ENCODE results near the gene RO60.
"Not testable (repeated sequence)": the region's sequence is repeated elsewhere in the genome, so short reads cannot be mapped to it uniquely, and the experiment has no call there.

RO60 gene

DNA sequence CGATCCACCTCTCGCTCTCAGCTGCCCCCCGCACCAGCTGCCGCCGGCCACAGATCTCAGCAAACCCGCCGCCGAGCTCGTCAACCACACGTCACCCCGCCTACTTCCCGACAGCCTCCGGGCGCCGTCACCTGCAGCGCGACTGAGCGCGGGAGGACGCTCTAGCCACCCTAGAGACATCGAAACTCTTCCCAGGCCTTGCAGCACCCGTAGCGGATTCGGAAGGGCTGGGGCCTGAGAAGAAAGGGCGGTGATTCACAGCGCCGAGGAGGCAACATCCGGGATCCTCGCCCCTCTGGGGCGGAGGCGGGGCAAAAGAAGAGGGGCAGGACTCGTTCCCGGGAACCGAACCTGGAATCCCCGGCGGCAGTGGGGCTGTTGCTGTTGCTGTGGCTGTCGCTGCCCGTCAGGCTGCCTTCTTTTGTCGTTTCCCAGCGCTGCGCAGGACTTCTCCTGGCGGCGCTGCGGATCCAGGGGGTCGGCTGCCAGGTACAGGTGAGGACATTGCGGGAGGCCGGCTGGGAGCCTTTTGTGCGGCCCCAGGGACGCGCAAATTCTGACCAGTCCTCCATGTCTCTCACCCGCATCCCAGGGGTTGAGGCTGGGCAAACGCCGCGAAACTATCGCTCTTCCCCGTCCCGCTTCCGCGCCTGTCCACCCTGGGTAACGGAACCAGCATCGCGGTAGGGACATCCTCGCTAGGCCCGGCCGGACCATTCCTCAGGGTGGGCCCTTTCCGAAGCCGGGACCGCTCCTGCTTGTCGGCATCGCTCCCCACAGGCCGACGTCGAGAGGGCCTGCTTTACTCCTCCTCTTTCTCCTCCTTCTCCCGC, at the start of gene RO60, which contains the start of gene UCHL5:
Gene RO60 (plus strand): TSS at position 331 of the 833 bp plus-strand sequence. CDS start 9,443 bp downstream, outside the sequence.
Gene UCHL5 (minus strand): TSS at position 79 of the 833 bp plus-strand sequence. CDS start 100 bp downstream, outside the sequence.
- peak; percentile 48 to 90 for DNase-seq

DNA sequence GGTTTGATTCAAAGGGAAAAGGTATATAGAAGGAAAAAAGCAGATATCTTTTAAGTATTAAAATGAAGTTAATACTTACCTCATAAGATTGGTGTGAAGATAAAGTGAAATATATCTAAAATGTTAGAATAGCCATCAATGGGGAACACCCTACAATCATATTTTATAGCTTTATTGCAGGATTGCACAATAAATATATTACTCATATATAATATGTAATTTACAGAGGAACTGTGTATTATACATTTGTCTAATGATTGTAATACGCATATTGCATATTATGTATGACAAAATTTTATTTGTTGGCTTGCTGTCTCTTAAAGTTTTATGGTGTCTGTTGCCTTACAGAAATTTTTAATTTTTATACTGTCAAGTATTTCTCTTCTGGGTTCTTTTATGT, 48.0 kb upstream of the RO60 start:
- DNase-seq, result no peak

DNA sequence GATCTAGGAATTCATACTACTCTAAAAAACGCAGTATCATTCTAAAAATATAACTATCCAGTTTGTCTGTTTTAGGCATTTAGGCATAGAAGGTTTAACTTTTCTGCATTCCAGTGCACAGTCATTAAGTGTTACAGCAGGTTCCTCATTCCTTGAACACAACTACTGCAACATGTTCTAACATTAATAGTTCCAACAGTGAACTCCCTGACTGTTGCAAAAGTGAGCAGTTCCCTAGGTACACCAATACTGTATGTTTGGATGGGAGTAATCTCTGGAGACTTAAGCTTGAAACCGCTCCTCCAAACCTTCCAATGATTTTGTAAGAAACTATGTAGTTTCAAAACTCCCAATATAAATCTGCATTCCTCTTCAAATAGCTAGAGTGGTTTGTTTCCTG, 46.4 kb upstream of the RO60 start:
- no peak for DNase-seq

DNA sequence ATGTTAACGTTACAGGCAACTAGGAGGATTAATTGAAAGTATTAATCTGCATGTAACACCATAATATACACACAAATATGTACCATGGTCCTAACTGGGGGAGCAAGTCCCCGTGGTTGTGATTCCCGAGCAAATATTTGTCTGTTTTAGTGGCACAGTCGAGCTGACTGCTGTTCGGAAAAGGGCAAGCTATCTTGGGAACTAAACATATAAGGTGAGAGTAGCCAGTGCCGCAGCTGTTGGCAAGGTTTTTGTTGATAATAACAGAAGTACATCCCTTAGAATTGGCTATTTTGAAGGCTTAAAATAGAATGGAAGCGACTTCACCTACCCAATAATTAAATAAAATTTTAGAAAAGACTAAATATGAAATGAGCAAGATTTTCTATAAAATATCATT, 45.7 kb upstream of the RO60 start:
- no peak for DNase-seq

DNA sequence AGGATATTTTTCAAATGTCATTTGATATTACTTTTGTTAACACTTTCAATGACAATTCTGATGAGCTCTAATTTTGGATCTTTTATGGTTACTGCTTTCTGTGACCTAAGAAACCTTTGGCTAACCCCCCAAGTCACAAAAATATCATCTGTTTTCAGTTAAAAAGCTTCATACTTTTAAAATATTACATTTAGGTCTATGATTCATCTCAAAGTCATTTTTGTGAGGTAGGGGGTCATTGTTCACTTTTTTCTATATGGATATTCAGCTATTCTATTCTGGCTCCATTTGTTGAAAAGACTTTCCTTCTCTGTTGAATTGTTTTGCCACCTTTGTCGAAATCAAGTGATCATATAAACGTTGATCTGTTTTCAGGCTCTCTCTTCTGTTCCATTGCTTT, 45.0 kb upstream of the RO60 start:
- no peak for DNase-seq

DNA sequence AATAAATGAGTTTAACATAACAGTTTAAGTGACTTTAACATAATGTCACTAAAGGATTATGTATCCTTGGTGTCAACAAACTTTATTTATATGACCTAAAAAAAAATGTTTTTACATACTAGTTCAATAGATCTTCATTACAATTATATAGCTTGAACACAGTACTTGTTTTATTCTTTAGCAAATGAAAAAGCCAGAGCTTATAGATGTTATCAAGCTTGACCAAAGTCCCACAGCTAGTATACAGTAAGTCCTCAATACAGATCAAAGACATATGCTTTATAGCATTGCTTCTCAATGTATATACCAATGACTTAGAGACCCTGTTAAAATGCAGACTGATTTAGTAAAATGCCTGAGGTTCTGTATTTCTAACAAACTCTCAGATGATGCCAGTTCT, 42.6 kb upstream of the RO60 start:
- no peak for DNase-seq

DNA sequence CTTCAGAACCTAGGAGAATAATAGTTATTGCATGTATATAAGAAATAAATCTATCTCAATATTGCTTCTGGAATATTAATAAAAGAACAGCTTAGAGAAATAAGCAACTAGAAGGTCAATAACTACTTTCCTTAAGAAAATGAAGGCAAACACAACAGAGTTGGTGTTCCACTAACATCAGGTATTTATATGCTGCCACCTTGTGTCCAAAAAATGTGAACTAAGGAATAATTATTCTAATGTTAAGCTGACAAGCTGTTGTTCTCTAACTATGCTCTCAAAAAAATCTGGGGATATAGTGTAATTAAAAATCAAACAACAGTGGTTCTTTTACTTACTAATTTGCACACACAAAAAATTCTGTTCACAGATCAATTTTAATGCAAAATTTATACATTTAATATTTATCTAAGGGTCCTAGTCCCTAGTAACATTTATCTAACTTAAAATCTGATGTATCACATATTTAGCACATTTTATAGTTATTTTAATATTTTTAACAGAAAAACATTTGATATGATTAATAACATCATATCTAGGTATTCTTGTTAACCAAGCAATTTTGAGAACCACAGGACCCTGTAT, 39.9 kb upstream of the RO60 start:
- DNase-seq, result no peak

DNA sequence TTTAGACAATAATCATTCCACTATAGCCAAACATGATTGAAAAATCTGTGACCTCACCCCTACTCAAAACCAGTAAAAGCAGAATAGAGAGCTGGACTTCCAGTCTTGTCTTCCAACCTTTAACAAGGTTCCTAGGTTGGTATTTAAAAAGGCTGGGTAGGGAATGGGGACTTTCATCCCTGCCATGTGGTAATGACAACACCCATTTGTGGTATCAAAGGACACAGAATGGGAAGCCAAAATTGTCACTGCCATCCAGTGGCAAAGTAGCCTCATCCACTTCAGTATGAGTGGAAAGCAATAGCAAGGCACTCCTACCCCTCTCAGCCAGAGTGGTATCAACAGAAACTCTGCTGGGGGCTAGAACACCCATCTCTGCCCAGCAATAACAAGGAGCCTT, 34.2 kb upstream of the RO60 start:
- DNase-seq, result no peak

DNA sequence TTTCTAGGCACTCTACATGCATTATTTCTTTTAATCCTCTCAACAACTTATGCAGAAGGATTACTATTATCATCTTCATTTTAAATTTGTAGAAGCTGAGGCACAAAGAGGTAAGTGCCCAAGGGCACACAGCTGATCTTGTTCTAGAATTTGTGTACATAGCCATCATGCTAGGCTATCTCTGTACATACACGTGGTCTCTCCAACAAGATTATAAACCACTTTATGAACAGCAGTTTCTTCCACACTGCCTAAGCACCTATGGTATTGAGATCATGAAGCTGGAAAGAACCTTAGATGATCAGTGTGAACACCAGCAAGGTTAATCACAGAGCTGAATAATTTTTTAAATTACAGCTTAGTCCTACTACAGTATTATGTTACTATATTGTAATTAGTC, 29.1 kb upstream of the RO60 start:
- DNase-seq, result no peak

DNA sequence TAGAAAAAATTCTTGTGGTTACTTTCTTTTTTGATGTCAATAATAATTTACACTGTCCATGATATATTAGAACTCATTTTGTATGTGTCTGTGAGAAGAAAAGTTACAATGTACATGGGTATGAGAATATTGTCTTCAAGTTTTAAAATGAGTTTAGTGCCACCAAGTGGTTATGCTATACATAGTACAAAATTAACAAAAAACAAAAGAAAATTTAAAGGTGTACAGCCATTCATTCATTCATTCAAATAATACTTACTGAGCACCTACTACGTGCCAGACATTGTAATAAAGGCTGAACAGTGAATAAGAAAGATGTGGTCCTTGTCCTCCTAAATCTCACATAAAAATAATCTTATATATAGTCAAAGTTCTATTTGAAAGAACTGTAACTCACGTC, 28.0 kb upstream of the RO60 start:
- DNase-seq, result no peak

DNA sequence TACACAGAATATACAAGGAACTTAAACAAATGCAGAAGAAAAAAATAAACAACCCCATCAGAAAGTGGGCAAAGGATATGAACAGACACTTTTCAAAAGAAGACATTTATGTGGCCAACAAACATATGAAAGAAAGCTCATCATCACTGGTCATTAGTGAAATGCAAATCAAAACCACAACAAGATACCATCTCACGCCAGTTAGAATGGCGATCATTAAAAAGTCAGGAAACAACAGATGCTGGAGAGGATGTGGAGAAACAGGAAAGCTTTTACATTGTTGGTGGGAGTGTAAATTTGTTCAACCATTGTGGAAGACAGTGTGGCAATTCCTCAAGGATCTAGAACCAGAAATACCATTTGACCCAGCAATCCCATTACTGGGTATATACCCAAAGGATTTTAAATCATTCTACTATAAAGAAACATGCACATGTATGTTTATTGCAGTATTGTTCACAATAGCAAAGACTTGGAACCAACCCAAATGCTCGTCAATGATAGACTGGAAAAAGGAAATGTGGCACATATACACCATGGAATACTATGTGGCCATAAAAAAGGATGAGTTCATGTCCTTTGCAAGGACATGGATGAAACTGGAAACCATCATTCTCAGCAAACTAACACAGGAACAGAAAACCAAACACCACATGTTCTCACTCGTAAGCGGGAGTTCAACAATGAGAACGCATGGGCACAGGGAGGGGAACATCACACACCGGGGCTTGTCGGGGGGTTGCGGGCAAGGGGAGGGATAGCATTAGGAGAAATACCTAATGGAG, 26.6 kb upstream of the RO60 start:
- DNase-seq, result not testable (repeated sequence)

DNA sequence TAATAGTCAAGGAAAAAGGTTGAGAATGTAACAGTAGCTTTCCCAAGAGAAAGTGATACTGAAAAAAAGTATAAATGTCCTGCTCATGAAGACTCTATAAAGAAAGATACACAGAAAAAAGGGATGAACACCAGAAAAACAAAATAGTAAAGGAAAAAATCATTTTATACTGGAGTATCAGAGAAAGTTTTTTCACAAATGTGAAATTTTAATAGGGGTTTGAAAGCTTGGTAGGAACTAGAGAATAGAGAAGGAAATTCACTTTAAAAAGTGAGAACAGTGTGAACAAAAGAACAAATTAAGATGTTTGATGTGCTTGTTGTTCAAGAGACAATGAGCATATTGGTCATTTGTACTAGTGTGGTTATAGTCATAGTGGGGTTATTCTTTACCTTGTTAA, 25.8 kb upstream of the RO60 start:
- DNase-seq, result no peak

DNA sequence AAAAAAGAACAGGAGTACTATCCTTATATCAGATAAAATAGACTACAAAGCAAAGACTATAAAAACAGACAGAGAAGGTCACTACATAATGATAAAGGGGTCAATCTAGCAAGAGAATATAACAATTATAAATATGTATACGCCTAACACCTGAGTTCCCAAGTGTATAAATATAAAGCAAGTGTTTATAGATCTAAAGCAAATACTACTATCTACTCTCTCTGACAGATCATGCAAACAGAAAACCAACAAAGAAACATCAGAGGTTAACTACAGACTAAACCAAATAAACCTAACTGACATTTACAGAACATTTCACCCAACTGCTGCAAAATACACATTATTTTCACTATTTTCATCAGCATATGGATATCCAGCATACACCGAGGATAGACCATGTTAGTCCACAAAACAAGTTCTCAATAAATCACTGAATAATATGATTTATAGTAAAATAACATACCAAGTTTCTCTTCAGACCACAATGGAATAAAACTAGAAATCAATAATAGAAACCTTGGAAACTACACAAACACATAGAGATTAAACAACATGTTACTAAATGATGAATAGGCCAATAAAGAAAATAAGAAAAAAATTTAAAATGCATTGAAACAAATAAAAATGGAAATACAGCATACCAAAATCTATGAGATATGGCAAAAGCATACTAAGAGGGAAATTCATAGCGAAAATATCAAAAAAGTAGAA, 22.9 kb upstream of the RO60 start:
- DNase-seq, result no peak

DNA sequence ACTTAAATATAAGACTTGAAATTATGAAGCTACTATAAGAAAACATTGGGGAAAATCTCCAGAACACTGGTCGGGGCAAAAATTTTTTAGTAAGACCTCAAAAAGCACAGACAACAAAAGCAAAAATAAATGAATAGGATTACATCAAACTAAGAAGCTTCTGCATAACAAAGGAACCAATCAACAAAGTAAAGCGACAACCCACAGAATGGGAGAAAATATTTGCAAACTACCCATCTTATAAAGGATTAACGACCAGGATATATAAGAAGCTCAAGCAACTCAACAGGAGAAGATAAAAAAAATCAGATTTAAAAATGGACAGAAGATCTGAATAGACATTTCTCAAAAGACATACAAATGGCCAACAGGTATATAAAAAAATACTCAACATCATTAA, 19.4 kb upstream of the RO60 start:
- no peak for DNase-seq

DNA sequence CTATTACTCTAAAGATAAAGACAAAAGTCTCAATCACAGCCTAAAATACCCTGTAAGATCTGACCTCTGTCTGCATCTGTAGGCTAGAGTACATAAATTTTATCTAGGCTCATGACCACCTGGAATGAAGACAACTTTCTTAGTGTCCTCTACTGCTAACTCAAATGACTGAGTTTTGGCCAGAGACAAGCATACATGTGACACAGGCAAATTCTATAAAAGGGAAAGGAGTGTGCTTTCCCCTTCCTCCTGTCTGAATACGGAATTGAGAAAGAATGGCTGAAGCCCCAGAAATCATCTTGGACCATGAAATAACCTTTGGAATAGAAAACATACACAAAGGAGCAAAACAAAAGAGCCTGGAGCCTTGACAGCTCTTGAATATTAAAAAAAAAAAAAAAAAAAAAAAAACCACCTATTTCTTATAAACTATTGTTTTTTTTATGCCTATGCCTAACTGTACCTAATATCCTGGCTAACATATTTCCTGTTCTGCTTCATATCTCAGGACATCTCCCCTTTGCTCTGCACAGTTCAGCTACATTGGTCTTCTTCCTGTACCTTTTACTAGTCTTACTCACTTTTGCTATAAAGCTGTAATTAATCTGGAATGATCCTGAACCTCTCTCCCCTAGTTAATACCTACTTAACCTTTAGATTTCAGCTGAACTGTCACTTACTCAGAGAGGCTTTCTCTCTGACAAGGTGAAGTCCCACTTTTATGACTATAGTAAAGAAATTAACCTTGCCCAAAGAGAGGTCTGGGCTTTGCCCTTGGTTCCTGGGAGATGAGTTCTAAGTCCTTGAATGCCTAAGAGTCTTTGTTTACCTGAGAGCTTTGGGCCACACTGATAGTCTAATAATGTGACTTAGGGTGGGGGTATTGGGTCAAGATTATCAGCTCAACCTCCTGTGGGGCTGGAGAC, 16.4 kb upstream of the RO60 start:
- DNase-seq, result no peak

DNA sequence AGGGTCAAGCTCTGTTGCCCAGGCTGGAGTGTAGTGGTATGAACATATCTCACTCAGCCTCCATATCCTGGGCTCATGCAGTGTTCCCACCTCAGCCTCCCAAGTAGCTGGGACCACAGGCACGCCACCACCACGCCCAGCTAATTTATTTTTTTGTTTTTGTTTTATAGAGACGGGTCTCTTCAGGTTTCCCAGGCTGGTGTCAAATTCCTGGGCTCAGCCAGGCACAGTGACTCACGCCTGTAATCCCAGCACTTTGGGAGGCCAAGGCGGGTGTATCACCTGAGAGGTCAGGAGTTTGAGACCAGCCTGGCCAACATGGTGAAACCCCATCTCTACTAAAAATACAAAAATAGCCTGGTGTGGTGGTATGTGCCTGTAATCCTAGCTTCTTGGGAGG, 10.5 kb upstream of the RO60 start:
- not testable (repeated sequence) for DNase-seq

DNA sequence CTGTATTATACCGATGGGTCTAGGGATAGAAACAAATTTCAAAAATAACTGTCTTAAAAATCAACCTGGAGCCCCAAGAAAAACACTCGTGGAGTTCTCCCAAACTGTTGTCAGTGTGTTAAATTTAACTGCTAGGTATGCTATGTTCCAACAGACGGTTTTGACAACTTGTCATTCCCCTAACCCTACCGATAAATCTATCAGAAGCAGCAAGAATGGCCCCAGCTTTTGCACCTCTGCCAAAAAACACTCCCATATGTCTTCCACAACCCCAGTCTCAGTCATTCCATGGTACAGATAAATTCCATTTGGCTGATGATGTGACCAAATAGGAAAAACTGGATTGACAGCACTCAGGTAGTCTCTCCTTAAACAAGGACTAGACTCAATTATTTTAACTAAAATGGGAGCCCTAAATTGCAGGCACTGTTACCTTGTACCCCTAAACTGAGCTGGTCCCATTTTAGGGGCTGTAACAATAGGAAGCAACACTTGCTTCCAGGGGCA, 5.2 kb upstream of the RO60 start:
- no peak for DNase-seq

DNA sequence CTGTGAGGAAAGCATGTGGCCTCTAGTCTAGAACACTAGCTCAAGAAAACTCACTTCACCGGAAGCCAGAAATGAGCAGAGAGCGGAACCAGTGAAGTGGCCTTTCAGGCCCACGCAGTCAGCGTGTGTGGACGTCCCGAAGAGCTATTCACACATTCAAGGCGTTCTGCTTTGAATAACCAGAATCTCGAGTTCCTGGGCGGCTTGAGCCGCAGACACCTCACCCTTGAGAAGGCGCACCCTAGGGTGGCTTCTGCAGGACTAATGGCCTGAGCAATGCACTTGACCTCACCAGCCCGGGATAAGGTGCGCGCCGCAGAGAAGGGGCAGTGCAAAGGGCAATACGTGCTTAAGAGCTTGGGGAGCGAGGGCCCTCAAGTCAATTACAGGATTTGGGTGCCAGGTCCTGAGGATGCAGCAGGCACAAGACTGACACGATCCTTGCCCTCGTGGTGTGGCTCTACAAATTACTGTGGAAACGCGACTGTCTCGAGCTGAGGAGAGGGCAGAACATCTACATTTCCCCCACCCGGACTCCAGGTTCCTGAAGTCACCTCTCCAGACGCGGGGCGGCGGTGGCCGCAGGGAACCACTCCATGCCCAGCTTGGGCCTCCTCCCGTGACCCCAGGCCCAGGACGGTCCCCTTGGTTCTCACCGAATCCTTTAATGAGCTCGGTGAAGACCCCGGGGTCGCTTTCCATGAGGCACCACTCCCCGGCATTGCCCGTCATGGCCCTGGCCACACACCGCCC, 707 bp upstream of the RO60 start:
- DNase-seq, result no peak

DNA sequence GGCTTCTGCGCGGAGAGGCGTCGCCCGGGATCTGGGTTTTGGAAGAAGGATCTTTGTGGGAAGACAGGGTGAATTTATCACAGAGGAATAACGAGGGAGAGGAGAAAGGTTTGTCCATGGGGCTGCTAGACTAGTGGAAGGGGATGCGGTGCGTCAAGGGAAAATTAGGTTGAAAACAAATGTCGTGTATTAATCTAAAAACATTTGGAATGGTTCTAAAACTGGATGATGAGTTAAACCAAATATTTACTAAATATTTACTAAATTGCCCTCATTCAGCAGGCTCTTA, 647 bp downstream of the RO60 start:
- DNase-seq, result no peak

DNA sequence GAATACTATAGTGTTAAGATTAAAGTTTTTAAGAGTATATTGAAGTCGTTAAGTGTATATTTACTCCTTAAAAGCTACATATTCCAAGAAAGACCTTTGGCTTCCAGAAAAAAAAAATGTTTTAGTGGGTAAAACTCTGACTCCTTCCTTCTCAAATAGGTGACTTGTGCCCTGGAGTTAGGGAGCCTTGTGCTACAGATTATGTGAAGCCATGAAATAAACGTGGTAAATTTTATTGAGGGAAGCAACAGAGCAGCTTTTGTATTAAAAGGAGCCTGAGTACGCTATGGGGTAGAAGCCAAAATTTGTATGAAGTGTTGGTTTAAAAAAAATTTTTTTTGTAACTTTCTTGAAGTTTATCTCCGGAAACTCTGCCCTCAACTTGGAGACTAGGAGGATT, 994 bp downstream of the RO60 start:
- DNase-seq, result no peak

DNA sequence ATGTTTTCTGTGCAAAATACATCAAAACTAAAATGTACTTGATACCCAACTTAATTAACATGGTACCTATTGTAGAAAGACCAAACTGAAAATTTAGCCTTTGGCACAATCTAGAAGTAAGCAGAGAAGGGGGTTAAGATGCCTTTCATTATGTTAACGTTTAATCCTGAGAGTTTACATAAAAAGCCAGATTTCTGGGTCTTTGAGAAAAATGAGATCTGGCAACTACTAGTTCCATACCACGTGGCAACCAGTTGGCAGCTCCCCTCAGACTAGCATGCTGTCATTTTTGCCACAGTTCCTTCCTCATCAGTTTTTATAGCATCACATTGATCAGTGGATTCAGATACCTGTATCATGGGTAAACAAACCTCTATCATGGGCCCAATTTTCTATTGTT, 1.5 kb downstream of the RO60 start:
- DNase-seq, result no peak
